ENCODE data around the gene ASS1. TPM values are rescaled to one million over a fixed set of nuclear protein-coding genes. Genes with fewer than 3 reads are reported as not detected.

ASS1 gene
- total and polyA plus RNA-seq, 2 of the 13 experiments (the other 11 are each of a cell fraction or from before 2014, with no cell fraction given), result 77.6 to 122 TPM

DNA sequence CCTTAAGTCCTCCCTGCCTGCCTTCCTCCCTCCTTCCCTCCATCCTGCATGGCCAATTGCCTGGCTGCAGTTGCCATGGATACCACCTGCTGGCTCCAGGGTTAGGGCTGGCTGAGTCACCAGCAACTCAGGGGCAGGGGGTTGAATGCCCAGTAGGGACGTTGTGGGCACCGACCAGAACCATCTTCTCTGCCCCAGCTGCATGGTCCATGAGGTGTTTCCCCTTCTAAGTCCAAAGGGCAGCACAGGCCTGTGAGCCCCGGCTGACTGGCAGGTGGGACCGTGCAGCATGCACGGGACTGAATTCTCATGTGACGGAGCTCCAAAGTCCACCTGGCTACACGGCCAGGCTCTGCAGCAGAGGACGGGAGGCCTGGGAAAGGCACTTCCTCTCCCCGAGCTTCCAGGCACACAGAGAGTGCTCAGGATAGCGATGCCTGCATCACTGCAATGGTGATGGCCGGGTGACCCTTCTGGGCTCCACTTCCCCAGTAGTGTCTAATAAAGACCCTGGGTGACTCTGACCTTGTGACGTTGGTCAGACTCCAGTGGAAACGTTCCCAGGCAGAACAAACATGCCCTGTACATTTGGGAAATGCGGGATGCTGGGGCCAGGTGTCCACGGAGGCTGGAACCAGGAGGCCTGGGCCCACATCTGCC lies 5.7 kb downstream of the ASS1 start (continued):
- TF ChIP-seq RBM22 (optimal IDR thresholded peaks at IDR 0.05; ENCODE audit: low read length) (no peak), MTA1 (CRISPR knock-in tag; IDR thresholded peaks at IDR 0.05; ENCODE audit: borderline replicate concordance) (peak; percentile 98), HDAC1 (CRISPR knock-in tag; IDR thresholded peaks at IDR 0.05) (peak; percentile 90), SOX6 (IDR thresholded peaks at IDR 0.05) (no peak), SOX6 (CRISPR knock-in tag; IDR thresholded peaks at IDR 0.05) (peak; percentile 88), YEATS2 (CRISPR knock-in tag; IDR thresholded peaks at IDR 0.05; ENCODE audit: borderline replicate concordance) (peak; percentile 77; the same call in 1 of the 2 replicates), RORA (CRISPR knock-in tag; IDR thresholded peaks at IDR 0.05) (no peak), MAF1 (CRISPR knock-in tag; IDR thresholded peaks at IDR 0.05; ENCODE audit: borderline replicate concordance) (peak; percentile 61; the same call in 1 of the 2 replicates), FOXK2 (IDR thresholded peaks at IDR 0.05) (no peak), ZNF230 (CRISPR knock-in tag; IDR thresholded peaks at IDR 0.05) (peak; percentile 90; the same call in 1 of the 2 replicates), HNRNPH1 (optimal IDR thresholded peaks at IDR 0.05; ENCODE audit: low read depth, low read length) (no peak), ZNF570 (CRISPR knock-in tag; IDR thresholded peaks at IDR 0.05; ENCODE audit: borderline replicate concordance) (0 out of 2 replicates have a peak, but pooled peaks have one; percentile 46), ZSCAN29 (CRISPR knock-in tag; conservative IDR thresholded peaks at IDR 0.05) (peak; percentile 95), ZNF17 (CRISPR knock-in tag; IDR thresholded peaks at IDR 0.05) (0 out of 2 replicates have a peak, but pooled peaks have one; percentile 45), ZNF383 (CRISPR knock-in tag; IDR thresholded peaks at IDR 0.05; ENCODE audit: borderline replicate concordance) (no peak), ZNF180 (CRISPR knock-in tag; IDR thresholded peaks at IDR 0.05; ENCODE audit: borderline replicate concordance, low read depth) (no peak; the same call in 1 of the 2 replicates), YEATS4 (CRISPR knock-in tag; IDR thresholded peaks at IDR 0.05; ENCODE audit: borderline replicate concordance) (peak; percentile 81), STAT5B (CRISPR knock-in tag; IDR thresholded peaks at IDR 0.05) (peak; percentile 77; the same call in 1 of the 2 replicates), ZNF34 (CRISPR knock-in tag; IDR thresholded peaks at IDR 0.05; ENCODE audit: borderline replicate concordance) (no peak), MTA3 (CRISPR knock-in tag; IDR thresholded peaks at IDR 0.05) (no peak), STAG1 (CRISPR knock-in tag; IDR thresholded peaks at IDR 0.05) (0 out of 2 replicates have a peak, but pooled peaks have one; percentile 19), ZNF251 (CRISPR knock-in tag; IDR thresholded peaks at IDR 0.05) (peak; percentile 79; the same call in 1 of the 2 replicates), HDAC6 (IDR thresholded peaks at IDR 0.05; ENCODE audit: low read depth, low read length) (no peak)
- TF ChIP-seq, protein P1, sequence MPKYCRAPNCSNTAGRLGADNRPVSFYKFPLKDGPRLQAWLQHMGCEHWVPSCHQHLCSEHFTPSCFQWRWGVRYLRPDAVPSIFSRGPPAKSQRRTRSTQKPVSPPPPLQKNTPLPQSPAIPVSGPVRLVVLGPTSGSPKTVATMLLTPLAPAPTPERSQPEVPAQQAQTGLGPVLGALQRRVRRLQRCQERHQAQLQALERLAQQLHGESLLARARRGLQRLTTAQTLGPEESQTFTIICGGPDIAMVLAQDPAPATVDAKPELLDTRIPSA (CRISPR knock-in tag; IDR thresholded peaks at IDR 0.05; ENCODE audit: borderline replicate concordance), result peak; percentile 86; the same call in 1 of the 2 replicates
- TF ChIP-seq, protein P2, sequence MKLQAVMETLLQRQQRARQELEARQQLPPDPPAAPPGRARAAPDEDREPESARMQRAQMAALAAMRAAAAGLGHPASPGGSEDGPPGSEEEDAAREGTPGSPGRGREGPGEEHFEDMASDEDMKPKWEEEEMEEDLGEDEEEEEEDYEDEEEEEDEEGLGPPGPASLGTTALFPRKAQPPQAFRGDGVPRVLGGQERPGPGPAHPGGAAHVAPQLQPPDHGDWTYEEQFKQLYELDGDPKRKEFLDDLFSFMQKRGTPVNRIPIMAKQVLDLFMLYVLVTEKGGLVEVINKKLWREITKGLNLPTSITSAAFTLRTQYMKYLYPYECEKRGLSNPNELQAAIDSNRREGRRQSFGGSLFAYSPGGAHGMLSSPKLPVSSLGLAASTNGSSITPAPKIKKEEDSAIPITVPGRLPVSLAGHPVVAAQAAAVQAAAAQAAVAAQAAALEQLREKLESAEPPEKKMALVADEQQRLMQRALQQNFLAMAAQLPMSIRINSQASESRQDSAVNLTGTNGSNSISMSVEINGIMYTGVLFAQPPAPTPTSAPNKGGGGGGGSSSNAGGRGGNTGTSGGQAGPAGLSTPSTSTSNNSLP (IDR thresholded peaks at IDR 0.05; ENCODE audit: low read depth, low read length), result no peak
- TF ChIP-seq, protein P3, sequence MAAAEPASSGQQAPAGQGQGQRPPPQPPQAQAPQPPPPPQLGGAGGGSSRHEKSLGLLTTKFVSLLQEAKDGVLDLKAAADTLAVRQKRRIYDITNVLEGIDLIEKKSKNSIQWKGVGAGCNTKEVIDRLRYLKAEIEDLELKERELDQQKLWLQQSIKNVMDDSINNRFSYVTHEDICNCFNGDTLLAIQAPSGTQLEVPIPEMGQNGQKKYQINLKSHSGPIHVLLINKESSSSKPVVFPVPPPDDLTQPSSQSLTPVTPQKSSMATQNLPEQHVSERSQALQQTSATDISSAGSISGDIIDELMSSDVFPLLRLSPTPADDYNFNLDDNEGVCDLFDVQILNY (CRISPR knock-in tag; conservative IDR thresholded peaks at IDR 0.05), result no peak
- TF ChIP-seq, protein P4, sequence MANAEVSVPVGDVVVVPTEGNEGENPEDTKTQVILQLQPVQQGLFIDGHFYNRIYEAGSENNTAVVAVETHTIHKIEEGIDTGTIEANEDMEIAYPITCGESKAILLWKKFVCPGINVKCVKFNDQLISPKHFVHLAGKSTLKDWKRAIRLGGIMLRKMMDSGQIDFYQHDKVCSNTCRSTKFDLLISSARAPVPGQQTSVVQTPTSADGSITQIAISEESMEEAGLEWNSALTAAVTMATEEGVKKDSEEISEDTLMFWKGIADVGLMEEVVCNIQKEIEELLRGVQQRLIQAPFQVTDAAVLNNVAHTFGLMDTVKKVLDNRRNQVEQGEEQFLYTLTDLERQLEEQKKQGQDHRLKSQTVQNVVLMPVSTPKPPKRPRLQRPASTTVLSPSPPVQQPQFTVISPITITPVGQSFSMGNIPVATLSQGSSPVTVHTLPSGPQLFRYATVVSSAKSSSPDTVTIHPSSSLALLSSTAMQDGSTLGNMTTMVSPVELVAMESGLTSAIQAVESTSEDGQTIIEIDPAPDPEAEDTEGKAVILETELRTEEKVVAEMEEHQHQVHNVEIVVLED (CRISPR knock-in tag; IDR thresholded peaks at IDR 0.05; ENCODE audit: borderline replicate concordance), result peak; percentile 60; the same call in 1 of the 2 replicates

Measured in HepG2 (cell line).